Skeletal muscle tissue (tissue), 4 donors: ENCODE results near the gene RAB40B. TPM values are rescaled to one million over a fixed set of nuclear protein-coding genes. Genes with fewer than 3 reads are reported as not detected.

Source experiments
- H3K27ac ChIP-seq: one replicate; pipeline ENCODE4 v1.7.0; 2013; ENCODE audit warnings: mild to moderate bottlenecking, low read depth, low read length, inconsistent platforms
- H3K27me3 ChIP-seq, 3 donors: one replicate each; pipeline ENCODE4 v1.7.0; 2013; ENCODE audit warnings: low read length in 3 of 3; ENCODE audit not compliant: control insufficient read depth in 3 of 3, insufficient read depth in 3 of 3
- H3K36me3 ChIP-seq, 3 donors: one replicate each; pipeline ENCODE4 v1.7.0; 2013; ENCODE audit warnings: low read length in 3 of 3; ENCODE audit not compliant: control insufficient read depth in 3 of 3, insufficient read depth in 3 of 3
- H3K4me1 ChIP-seq, 3 donors: one replicate each; pipeline ENCODE4 v1.7.0; 2013; ENCODE audit warnings: low read length in 3 of 3, mild to moderate bottlenecking in 3 of 3; ENCODE audit not compliant: control insufficient read depth in 3 of 3, insufficient read depth in 3 of 3
- H3K4me3 ChIP-seq, 3 donors: one replicate each; pipeline ENCODE4 v1.7.0; 2013; ENCODE audit warnings: low read length in 3 of 3
- H3K9ac ChIP-seq, 3 donors: one replicate each; pipeline ENCODE4 v1.7.0; 2013; ENCODE audit warnings: low read length in 3 of 3, mild to moderate bottlenecking in 3 of 3, moderate library complexity in 2 of 3, low read depth in 1 of 3
- H3K9me3 ChIP-seq, 3 donors: one replicate each; pipeline ENCODE4 v1.7.0; 2013; ENCODE audit warnings: low read length in 3 of 3; ENCODE audit not compliant: control insufficient read depth in 3 of 3
- total RNA-seq: library from RNA; depleted of rRNA; stranded (reverse); fragments of >200 nt; gene quantifications from one replicate; pipeline ENCODE4 v1.2.3, GENCODE V29; 2014
- donor health status: Osteomylitis.

The RAB40B gene
- total RNA-seq, 1 donor from 2014 or later, result 12.0 TPM

DNA sequence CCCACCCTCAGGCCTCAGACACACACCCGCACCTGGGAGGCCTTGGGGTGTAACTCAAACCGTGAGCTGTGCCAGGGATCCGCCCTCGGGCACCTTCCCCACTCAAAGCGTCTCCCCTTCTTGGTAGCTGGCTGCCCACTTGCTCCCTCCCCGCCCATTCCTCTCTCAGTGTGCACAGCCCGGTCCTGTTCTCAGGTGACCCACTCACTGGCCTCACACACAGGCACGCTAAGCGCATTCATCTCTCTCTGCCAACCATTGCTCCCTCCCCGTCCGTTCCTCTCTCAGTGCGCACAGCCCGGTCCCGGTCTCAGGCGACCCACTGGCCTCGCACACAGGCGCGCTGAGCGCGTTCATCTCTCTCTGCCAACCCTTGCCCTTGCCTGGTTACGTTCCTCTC is 71.1 kb downstream of the RAB40B start:
- no peak overlapping the region for H3K4me3 ChIP-seq
- H3K9me3 ChIP-seq, result no peaks in the 10 kb centered on the region
- H3K36me3 ChIP-seq, result peaks cover 33 to 45% (median 34%) of the 10 kb centered on the region in 3 donors
- H3K9ac ChIP-seq, result no peak overlapping the region
- no peaks in the 10 kb centered on the region for H3K27me3 ChIP-seq
- H3K4me1 ChIP-seq, result peaks cover 0 to 5% (median 0%) of the 10 kb centered on the region in 3 donors
- no peak overlapping the region for H3K27ac ChIP-seq

DNA sequence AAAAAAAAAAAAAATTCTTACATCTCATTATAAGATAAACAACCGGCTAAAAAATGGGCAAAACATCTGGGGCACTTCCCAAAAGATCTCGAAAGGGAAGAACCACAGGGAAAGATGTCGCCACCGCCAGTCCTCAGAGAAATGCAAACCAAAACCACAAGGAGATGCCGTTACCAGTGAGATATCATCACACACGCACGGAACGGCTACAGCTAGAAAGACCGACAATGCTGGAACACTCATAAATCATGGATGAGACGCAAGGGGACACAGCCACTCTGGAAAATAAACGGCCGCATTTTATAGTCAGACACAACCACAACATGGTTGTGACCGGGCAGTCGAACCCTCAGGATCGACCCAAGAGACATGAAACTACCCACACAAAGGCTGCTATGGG is 74.8 kb downstream of the RAB40B start:
- Histone ChIP-seq H3K9ac (no peak overlapping the region), H3K27ac (no peak overlapping the region), H3K9me3 (no peaks in the 10 kb centered on the region), H3K4me3 (no peak overlapping the region), H3K36me3 (peaks cover 43 to 57% (median 52%) of the 10 kb centered on the region in 3 donors), H3K4me1 (peaks cover 0 to 5% (median 0%) of the 10 kb centered on the region in 3 donors), H3K27me3 (no peaks in the 10 kb centered on the region)

DNA sequence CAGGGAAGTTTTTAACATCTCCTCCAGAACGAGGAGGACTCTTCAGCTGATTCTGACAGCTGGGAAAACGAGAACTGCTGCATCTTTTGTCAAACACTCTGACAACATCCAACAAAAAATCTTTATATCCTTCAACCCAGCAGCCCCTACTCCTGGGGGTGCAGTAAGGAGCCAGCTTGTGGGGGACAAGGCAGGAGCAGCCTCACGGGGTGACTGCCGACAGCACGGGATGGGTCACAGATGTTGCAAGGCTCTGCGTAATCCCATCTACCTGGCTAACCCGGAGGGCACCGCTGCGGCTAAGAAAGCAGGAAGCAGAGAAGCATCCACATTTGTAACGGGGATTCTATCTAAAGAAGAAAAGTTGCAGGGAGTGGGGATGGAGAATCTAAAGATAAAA is 78.9 kb downstream of the RAB40B start:
- H3K36me3 ChIP-seq, result peaks cover 47 to 69% (median 66%) of the 10 kb centered on the region in 3 donors
- H3K4me3 ChIP-seq, result no peak overlapping the region
- H3K9me3 ChIP-seq, result no peaks in the 10 kb centered on the region
- no peaks in the 10 kb centered on the region for H3K4me1 ChIP-seq
- H3K9ac ChIP-seq, result no peak overlapping the region
- no peak overlapping the region for H3K27ac ChIP-seq
- H3K27me3 ChIP-seq, result no peaks in the 10 kb centered on the region

DNA sequence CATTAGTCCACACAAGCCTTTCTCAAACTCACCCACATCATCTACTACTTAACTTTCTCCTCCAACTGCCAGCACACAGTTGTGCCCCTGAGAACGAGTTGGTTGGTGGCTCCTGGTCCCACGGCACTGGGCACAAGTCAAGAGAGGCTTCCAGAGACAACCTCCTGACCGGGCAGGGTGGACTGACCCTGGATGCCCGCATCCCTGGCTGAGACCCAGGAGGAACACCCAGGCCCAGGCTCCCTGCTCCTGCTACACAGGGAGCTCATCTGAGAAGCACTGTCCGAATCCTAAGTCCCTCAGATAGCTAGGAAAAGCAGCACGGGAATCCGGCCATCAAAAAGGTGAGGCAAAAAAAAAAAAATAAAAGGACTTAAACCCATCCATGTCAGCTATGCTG is 79.3 kb downstream of the RAB40B start:
- H3K4me3 ChIP-seq, result no peak overlapping the region
- H3K36me3 ChIP-seq, result peaks cover 48 to 72% (median 70%) of the 10 kb centered on the region in 3 donors
- no peaks in the 10 kb centered on the region for H3K9me3 ChIP-seq
- no peak overlapping the region for H3K27ac ChIP-seq
- H3K9ac ChIP-seq, result no peak overlapping the region
- H3K27me3 ChIP-seq, result no peaks in the 10 kb centered on the region
- H3K4me1 ChIP-seq, result no peaks in the 10 kb centered on the region

DNA sequence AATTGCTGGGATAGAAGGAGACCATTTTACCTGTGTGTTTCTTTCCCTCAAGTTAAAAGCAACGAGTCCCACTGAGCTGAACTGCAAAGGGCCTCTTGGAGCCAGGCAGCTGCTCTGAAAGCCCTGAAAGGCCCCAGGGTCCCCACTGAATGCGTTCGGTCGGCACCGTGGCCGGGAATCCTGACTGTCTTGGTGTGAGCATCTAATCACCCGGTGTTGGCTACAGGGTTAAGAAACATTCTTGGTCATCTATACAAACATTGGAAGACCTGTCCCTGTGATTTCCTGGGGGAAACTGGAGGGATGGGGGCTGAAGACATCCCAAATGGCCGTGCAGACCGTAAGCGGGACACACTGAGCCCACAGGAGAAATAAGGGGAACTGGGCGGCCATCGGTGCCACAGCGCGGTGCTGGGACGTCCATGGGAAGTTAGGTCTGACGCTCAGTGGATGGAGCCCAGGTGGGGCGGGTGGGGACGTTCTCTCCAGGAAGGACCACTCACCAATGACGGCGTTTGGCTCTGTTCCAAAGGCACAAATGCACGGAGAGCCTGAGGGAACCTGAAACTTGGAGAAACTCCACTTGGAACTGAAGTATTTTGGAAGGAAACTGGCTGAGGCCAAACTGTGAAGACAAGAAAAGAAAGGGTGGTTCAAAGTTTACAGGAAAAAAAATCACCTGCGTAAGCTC is 82.3 kb downstream of the RAB40B start:
- Histone ChIP-seq H3K9me3 (no peaks in the 10 kb centered on the region), H3K27ac (no peak overlapping the region), H3K36me3 (peaks cover 44 to 65% (median 58%) of the 10 kb centered on the region in 3 donors), H3K27me3 (no peaks in the 10 kb centered on the region), H3K4me3 (no peak overlapping the region), H3K9ac (no peak overlapping the region), H3K4me1 (no peaks in the 10 kb centered on the region)

DNA sequence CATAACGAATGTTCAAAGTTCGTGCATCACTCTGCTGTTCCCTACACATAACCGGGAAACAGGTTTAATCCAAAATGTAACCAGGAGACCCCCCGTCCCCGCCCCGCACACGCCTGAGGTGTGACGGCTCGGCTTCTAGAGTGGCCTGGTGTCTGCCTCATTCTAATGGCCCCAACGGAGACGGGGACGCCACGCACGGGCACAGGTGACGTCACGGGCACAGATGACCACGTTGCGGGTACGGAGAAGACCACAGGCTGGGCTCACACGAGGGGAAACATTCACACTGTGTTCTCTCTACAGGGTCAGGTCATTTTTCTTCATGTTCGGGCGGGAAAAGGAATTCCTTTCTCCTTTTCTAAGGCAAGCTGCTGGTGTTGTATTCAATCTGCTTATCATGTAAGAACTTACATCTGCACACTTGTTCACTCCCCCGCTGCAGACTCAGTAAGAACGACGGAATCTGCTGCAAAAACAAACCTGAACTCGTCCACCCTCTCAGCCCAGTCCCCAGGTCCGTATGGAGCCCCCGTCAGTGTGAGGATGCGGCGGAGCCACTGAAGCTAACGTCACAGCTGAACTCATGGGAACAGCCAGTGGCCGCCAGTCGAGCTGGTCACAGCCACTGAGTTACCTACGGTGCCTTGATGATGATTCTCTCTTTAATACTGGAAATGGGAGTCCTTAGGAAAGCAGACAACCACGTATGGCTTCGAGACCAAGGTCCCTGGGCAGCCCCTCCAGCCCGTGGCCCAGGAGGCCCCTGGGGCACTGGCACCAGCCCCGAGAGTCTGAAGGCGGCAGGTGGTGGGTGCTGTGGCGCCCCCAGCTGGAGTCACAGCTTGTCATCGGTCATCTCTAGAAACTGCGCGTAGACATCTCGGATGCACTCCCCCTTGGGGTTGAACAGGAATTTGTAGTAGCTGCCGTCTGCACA is 83.1 kb downstream of the RAB40B start:
- no peak overlapping the region for H3K9ac ChIP-seq
- no peak overlapping the region for H3K27ac ChIP-seq
- H3K36me3 ChIP-seq, result peaks cover 44 to 64% (median 52%) of the 10 kb centered on the region in 3 donors
- no peaks in the 10 kb centered on the region for H3K9me3 ChIP-seq
- no peaks in the 10 kb centered on the region for H3K4me1 ChIP-seq
- H3K4me3 ChIP-seq, result no peak overlapping the region
- H3K27me3 ChIP-seq, result no peaks in the 10 kb centered on the region

DNA sequence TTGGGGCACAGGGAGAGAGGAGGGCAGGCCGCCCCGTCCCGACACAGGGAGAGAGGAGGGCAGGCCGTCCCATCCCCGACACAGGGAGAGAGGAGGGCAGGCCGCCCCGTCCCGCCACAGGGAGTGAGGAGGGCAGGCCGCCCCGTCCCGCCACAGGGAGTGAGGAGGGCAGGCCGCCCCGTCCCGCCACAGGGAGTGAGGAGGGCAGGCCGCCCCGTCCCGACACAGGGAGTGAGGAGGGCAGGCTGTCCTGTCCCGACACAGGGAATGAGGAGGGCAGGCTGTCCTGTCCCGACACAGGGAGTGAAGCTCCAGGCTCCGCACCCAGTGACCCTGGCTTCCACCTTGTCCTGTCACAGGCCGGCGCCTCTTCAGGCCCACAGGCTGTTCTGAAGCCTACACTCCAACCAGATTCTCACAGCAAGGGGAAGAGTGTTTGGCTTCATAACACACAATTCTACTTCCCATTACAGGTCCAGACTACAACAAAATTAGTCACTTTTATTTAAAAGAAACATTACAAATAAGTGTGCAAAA is 84.3 kb downstream of the RAB40B start:
- Histone ChIP-seq H3K36me3 (peaks cover 39 to 60% (median 50%) of the 10 kb centered on the region in 3 donors), H3K9ac (no peak overlapping the region), H3K27ac (no peak overlapping the region), H3K4me3 (no peak overlapping the region), H3K27me3 (no peaks in the 10 kb centered on the region), H3K9me3 (no peaks in the 10 kb centered on the region), H3K4me1 (no peaks in the 10 kb centered on the region)

DNA sequence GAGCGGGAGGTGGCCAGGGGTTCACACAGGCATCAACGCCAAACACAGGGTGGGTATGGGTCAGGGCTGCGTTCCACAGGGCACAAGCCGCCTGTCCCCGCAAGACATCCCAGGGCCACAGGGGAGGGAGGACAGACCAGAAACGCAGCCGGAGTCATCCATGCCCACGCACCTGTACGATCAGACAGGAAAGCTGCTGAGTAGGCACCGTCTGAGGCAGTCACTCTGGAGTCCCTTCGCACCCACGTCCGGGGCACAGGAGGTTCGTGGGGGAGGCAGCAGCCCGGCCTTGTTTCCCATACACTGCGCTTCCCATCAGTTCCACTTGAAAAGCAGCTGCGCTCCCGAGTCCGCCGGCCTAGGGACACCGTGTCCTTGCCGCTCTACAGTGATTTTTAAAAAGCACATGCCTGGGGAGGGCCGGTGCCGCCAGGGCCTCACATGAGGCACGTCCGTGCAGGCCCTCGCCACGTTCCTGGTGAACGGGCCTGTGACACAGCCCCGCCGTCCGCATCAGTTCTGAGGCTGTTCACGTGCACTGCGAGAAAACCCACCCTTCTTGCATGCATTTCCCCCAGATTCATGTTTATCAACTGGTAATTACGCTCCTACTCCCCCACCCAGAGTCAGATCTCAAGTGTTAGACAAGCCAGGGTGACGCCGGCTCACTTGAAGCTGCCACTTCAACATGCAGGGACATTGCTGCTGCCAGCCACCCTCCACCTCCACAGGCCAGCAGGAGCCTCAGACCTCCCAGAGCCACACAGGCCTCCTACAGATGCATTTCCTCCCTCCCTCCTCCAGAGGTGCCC is 85.0 kb downstream of the RAB40B start:
- H3K9me3 ChIP-seq, result no peaks in the 10 kb centered on the region
- no peak overlapping the region for H3K27ac ChIP-seq
- H3K27me3 ChIP-seq, result no peaks in the 10 kb centered on the region
- no peak overlapping the region for H3K9ac ChIP-seq
- peaks cover 41 to 60% (median 45%) of the 10 kb centered on the region in 3 donors for H3K36me3 ChIP-seq
- no peak overlapping the region for H3K4me3 ChIP-seq
- H3K4me1 ChIP-seq, result no peaks in the 10 kb centered on the region

DNA sequence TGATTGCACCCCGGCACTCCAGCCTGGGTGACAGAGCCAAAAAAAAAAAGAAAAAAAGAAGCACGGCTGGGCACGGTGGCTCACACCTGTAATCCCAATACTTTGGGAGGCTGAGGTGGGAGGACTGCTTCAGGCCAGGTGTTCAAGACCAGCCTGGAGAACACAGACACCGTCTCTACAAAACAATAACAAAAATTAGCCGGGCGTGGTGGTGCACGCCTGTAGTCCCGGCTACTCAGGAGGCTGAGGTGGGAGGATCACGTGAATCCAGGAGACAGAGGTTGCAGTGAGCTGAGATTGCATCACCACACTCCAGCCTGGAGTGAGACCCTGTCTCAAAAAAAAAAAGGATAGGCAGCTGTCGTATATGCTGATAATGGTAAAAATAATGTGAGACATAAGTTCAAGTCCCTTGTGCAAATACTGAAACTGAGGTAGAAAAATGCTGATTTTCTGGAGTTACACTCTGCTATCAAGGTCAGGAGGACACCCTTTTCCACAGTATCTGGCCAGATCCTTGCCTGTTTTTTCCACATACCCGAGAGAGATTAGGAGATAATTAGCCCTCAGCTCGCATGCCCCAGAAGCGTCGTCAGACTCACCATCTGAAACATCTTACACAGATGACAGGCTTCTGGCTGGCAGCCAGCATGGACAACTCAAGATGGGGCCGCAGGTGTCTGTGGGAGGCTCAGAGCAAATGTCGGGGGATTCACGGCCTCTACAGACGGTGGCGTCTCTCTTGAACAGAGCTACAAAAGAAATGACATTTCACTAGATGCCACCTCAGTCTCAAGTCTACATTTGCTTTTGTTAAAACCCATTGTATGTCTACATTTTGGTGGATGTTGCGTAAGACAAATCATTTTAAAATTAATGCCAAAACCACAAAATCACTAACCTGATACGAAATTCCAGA is 87.1 kb downstream of the RAB40B start:
- Histone ChIP-seq H3K27me3 (no peaks in the 10 kb centered on the region), H3K9me3 (no peaks in the 10 kb centered on the region), H3K9ac (no peak overlapping the region), H3K27ac (no peak overlapping the region), H3K4me3 (no peak overlapping the region), H3K4me1 (no peaks in the 10 kb centered on the region), H3K36me3 (peaks cover 30 to 46% (median 31%) of the 10 kb centered on the region in 3 donors)
